AML-193 (cell line): ENCODE results near the gene MRPS6.

Experiments used
- DNase-seq, 2 experiments: peaks; one replicate each; lab custom pipeline; 2025; lab: John Stamatoyannopoulos, UW

Gene MRPS6

DNA sequence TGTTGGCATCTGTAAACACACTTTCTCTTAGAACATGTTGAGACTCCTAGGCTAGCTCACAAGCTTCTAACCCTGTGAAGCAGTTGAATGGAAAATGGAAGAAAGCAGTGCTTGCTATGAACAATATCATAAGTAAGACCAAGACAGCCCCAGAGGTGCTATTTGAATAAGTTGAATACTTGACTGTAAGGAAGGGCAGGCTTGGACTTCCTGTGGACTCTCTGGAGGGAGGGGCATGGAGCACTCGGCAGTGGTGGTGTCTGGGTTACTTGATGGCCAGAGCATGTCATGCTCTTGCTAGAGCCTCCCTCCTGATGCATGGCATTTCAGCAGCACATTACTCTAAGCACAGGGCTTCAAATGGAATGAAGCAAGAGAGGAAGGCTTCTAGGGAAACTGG, 60.0 kb downstream of the MRPS6 start:
- no peak for DNase-seq

DNA sequence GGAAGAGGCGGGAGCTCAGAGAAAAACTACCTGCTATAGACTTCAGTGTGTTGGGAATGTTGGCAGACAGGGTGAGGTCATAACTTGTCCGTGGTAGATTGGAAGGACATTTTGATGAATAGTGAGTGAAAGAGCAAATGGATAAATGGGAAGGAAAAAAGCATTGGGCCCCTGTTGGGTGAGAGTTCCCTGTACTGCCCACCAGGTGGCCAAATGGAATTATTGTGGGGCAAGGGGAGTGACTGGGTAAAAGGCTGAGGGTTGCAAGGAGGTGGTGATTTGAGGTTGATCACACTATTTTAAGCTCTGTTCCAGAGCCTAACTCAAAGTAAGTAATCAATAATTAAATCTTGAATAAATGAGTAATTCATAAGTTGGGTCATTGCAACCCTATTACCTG, 60.4 kb downstream of the MRPS6 start:
- DNase-seq, result no peak

DNA sequence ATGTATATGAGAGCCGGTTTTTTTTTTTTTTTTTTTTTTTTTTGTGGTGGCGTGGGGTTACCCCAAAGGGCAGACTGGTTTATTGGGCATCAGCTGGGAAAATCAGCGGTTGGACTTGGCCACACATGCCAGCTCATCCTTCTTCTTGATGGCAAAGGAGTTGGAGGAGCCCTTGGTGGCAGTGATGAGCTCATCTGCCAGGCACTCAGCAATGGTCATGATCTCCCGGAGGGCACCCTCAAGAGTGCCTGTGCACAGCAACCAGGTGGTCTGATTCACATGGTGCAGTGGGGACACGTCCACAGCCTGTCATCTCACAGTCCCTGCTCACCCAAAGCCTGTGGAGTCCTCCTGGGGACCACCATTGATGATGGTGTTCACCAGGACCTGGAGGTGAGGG, 62.0 kb downstream of the MRPS6 start:
- DNase-seq, result no peak

DNA sequence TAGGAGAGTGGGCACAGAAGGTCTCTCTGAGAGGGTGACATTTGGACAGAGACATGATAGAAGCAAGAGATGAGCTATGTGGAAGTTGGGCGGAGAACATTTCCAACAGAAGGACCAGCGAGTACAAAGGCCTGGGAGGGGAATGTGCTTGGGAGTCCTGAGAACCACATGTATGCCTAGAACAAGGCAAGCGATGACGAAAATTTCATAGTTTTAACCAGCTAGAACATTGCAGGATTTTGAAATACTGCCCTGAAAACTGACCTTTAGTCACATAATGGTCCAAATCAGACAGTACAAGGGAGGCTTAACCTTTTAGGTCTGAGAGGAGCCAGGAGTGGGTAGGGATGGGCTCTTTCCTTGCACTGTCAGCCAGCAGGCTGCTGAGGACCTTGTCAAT, 68.0 kb downstream of the MRPS6 start:
- no peak for DNase-seq

- DNase-seq, result no peak
These were observed 70.4 kb downstream of the MRPS6 start for GRCh38 chr21:34143685-34144182.

GRCh38 chr21:34144224-34144623, 70.8 kb downstream of the MRPS6 start:
- DNase-seq, result no peak

GRCh38 chr21:34147792-34148418, 74.5 kb downstream of the MRPS6 start:
- no peak for DNase-seq

DNA sequence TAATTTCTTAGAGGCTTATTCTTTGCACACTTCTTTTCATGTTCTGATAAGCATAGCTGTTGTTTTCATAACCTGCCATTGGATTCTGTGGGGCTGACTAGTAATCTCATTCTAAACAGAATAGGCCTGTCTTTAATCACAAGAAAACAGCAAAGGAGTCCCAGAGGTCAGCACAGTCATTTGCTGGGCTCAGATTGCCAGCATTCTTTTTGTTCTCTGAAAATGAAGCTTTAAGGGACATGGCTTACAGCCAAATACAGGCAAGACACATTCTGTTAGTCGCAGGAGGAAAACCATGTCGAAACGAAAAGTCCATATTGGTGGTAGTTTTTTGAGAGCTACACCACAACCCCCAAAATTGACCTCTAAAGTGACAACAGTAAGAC, 75.0 kb downstream of the MRPS6 start:
- no peak for DNase-seq

DNA sequence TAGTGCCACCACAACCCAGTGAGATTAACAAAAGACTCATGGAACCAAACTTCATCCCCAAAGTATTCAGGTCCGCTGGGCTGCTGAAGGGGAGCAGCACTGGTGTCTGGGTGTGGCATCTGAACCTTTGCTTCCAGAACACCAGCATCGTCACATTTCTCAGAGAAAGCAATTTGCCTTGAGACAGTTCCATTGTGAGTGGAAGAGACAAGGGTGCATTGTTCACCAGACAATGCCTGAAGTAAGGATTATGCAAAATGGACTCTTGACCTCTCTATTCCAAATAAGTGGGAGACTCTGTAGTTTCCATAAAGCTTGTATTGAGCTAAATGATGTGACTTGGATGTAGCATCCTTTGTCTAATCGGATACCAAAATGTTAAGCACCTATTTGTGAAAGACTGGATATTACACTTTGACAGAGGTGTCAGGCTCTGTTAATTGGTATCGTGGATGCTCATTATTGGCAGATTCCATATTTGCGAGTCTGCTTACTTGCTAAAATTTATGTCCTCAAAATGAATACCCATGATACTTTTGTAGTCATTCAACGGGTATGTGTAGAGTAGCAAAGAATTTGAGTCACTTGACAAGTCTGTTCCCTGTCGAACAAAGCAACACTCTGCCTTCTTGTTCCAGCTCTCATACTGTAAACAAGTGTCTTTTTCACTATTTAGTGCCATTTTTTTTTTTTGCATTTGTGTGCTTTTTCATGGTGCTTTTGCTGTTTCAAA, 75.6 kb downstream of the MRPS6 start:
- no peak for DNase-seq

DNA sequence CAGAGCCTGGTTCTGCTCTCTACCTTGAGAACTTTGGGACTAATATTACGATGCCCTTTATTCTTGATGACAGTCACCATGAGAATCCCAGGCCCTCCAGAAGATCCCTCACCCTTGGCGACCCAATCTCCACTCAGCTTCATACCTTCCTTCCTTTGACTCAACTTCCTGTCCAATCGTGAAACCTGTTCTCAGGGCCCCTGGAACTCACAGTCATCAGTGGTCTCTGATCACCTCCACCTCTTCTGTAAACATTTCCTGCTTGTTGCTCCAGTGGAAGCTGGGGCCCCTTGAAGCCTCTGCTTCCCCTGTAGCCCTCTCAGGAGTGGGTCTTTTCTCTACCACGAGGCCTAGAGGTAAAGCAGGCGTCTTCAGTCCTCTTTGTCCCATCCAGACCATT, 79.1 kb downstream of the MRPS6 start:
- no peak for DNase-seq

- no peak for DNase-seq
These were observed 81.5 kb downstream of the MRPS6 start for GRCh38 chr21:34154878-34155277.

- no peak for DNase-seq
These were observed 83.6 kb downstream of the MRPS6 start for GRCh38 chr21:34156957-34157356.

GRCh38 chr21:34157521-34157920, 84.1 kb downstream of the MRPS6 start:
- no peak for DNase-seq

DNA sequence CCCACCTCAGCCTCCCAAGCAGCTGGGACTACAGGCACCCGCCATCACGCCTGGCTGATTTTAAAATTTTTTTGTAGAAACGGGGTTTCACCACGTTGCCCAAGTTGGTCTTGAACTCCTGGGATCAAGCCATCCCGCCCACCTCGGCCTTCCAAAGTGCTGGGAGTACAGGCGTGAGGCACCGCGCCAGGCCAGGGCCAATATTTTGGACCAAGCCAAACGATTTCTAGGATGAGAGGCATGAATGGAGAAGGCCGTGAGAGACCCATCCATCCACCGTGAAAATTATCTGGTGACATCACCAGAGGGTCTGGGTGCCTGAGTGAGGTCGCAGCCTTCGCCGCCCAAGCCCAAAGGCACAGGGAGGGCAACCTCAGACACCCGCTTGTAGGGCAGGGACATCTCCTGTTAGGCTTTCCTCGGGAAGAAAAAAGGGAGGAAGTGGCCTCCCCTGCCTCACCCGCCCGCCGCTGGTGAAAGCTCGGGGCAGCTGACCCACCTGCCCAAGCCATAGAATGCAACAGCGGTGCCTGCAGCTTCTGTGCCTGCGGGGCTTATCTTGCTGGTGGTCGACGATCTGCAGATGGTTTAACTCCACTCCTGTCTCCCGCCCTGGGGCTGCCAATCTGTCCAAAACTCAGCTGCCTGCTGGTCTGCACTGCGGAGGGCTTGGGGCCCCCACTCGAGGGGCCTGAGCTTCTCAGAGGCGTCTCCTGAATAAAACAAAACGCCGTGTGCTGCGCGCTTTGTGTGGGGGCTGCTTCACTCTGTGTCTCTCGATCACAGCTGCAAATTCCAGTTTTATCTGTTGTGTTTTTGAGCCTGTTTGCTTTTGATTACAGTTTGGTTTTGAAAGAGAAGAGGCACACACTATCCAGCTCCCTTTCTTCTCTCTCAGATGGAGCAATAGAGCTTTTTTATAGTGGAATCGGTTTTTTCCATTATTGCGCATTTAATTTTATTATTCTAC, 85.8 kb downstream of the MRPS6 start:
- no peak for DNase-seq

DNA sequence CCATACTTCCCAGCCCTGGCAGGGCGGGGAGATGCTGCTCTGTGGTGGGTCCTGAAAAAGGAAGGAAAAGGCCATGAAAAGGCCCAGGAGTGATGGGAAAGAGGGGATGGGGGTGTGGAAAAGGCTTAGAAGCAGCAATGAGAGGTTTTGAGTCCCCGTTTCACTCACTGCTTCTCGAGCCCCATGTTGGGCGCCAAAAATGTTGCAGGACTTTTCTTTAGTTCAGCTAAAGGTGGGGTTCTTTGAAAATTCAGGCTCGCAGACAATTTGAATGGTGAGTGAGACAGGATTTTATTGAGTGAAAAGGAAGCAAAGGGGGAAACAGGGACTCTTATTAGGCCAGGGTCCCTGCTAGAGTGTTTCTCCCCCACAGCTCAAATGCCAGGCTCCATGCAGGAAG, 93.1 kb downstream of the MRPS6 start:
- DNase-seq, result no peak

GRCh38 chr21:34170886-34171285, 97.5 kb downstream of the MRPS6 start:
- DNase-seq, result no peak

- no peak for DNase-seq
These were observed 101.1 kb downstream of the MRPS6 start for GRCh38 chr21:34174470-34174869.

DNA sequence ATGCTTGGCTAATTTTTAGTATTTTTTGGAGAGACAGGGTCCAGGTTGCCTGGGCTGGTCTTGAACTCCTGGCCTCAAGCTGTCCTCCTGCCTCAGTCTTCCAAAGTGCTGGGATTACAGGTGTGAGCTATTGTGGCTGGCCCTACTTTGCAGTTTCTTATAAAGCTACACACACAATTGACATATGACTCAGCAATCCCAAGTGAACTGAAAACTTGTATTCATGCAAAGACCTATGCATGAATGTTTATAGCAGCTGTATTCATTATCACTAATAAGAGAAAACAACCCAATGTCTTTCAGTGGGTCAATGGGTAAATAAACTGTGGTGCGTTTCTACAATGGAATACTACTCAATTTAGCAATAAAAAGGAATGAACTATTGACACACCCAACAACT, 103.1 kb downstream of the MRPS6 start:
- no peak for DNase-seq

DNA sequence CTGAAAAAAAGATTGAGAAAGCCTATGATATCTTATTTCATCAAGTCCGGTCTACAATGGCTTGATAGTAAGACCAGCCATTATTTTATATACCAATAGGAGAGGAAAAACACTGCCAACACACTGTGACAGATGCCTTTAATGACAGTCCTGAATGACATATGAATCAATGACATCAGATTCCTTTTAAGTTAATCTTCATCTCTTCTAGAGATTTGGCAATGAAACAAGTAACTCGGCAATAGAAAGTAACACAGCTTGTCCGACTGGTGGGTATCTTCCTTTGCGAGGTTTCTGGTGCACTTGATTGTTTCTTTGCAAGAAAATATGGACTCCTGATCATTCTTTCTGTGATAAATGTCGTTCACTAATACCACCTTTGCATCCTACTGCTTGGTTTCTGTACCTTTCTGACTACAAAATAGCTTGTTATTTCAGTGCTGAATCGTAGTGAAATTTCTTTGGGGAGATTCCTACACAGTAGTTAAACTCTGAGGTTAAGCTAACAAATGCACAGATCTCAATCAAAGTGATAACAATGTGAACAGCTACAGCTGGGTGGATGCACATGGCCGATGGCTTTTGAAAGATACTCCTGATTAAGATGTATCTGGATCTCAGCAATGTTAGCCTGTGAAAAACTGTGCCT, 104.7 kb downstream of the MRPS6 start:
- no peak for DNase-seq

DNA sequence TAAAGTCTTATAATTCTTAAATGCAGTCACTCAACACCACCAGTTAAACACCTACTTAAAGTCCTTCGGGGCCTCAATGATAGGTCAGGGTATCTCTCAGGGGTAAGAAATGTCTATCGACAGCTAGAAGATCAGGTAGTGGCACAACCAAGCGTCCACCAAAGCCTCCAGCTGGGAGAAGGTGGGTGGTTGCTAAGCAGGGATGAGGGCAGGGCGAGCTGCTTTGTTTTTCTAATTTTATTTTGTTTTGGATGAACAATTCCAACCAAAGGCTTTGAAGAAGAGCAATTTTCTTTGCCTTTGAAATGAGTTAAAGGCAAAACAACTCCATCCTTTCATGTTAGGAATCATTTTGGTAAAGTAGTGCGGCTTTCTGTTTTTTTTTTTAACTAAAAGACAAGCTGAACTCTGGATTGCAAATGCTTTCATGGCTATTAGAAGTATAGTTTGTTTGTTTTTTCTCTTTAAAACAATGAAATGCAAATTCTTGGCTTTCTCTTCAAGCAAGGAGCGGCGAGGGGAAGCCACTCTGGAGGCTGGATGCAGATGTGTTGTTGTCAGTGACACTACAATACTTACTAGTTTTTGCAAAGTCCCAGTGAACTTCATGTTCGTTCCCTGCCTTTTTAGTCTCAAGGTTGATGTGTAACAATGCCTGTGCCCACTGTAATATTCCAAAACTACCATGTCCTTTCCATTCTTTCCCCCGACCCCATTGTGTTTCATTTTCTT, 106.0 kb downstream of the MRPS6 start:
- DNase-seq, result no peak

DNA sequence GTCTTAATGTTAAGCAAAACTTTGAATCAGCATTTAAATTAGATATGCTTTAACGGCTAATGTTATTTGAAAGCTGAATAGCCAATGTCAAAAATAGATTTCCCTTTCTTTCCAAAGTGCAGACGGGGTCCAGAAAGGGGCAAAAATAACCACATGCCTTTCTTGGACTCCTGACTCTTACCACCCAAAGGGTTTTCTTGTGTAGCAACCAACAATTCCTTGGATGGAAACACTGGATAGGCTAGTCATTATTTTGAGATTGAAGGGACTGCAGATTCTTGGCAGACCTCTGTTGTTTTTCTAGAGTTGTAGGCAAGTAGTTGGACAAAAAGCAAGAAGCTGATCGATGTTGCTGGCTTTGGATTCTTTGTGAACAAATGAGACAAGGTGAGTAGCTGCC, 107.0 kb downstream of the MRPS6 start:
- no peak for DNase-seq
